OCI-LY3 (cell line): ENCODE results near the gene SLC25A33.

Source experiments
- H2AFZ ChIP-seq: fragments of 200-600, 300-600 bp; shearing (Covaris generic); 2 replicates; pipeline ENCODE4 v1.6.0; 2014; ENCODE audit warnings: antibody characterized with exemption, low read depth, low read length
- H3K27ac ChIP-seq: fragments of 200-600, 300-600 bp; sonication (generic); 2 replicates; pipeline ENCODE4 v1.5.1; 2014; ENCODE audit warnings: mild to moderate bottlenecking, low read length, moderate library complexity, mixed read lengths
- H3K27me3 ChIP-seq: fragments of 200-600, 300-600 bp; sonication (generic); 2 replicates; pipeline ENCODE4 v1.6.1; 2014; ENCODE audit warnings: low read depth, low read length, mixed read lengths
- H3K36me3 ChIP-seq: fragments of 200-600, 300-600 bp; sonication (generic); replicated peaks from 2 replicates; pipeline ENCODE3; 2014; ENCODE audit warnings: low read depth, low read length, mixed read lengths
- H3K4me1 ChIP-seq: fragments of 300-600, 200-600 bp; sonication (generic); 2 replicates; pipeline ENCODE4 v1.6.1; 2014; ENCODE audit warnings: low read length, mixed read lengths
- H3K4me2 ChIP-seq: fragments of 200-600, 300-600 bp; sonication (generic); 2 replicates; pipeline ENCODE4 v1.6.1; 2014; ENCODE audit warnings: low read length, mixed read lengths
- H3K4me3 ChIP-seq: fragments of 300-600, 200-600 bp; sonication (generic); 2 replicates; pipeline ENCODE4 v1.5.1; 2014; ENCODE audit warnings: antibody characterized with exemption, mild to moderate bottlenecking, low read length, moderate library complexity
- H3K79me2 ChIP-seq: fragments of 300-600, 200-600 bp; shearing (Covaris generic); 2 replicates; pipeline ENCODE4 v1.6.1; 2014; ENCODE audit warnings: mild to moderate bottlenecking, low read length, mixed read lengths
- H3K9ac ChIP-seq: fragments of 300-600, 200-600 bp; shearing (Covaris generic); 2 replicates; pipeline ENCODE4 v1.6.0; 2014; ENCODE audit warnings: mild to moderate bottlenecking, low read length, moderate library complexity
- H3K9me3 ChIP-seq: fragments of 200-600, 300-600 bp; shearing (Covaris generic); 2 replicates; pipeline ENCODE4 v1.6.1; 2014; ENCODE audit warnings: low read length, mixed read lengths; ENCODE audit not compliant: insufficient read depth
- H4K20me1 ChIP-seq: fragments of 200-600, 300-600 bp; sonication (generic); 2 replicates; pipeline ENCODE4 v1.6.1; 2016; ENCODE audit warnings: low read length, mixed read lengths; ENCODE audit not compliant: insufficient read depth
- CTCF ChIP-seq: fragments of 200-600, 300-600 bp; sonication (generic); IDR thresholded peaks from 2 replicates; pipeline ENCODE4 v1.5.1; 2014; ENCODE audit warnings: antibody characterized with exemption, low read length, low read depth
- EZH2phosphoT487 ChIP-seq: fragments of 200-600 bp; shearing (Covaris generic); IDR thresholded peaks from 2 replicates; pipeline ENCODE4 v1.6.1; 2018; ENCODE audit warnings: antibody characterized with exemption, mixed run types, low read depth

SLC25A33 gene

GRCh38 chr1:9494936-9495758, 44.1 kb upstream of the SLC25A33 start:
- Histone ChIP-seq H3K4me1 (peaks cover 9% of the 10 kb centered on the region), H3K9me3 (no peaks in the 10 kb centered on the region), H4K20me1 (no peaks in the 10 kb centered on the region), H3K27ac (no peak overlapping the region), H3K9ac (peak overlapping the region; percentile 64), H3K4me3 (peak overlapping the region; percentile 79), H3K27me3 (no peaks in the 10 kb centered on the region), H3K36me3 (no peaks in the 10 kb centered on the region), H3K79me2 (no peaks in the 10 kb centered on the region), H3K4me2 (peak overlapping the region; percentile 94), H2AFZ (peak overlapping the region; percentile 95)
- peak; percentile 75 for TF ChIP-seq CTCF
- no peak for TF ChIP-seq EZH2phosphoT487

DNA sequence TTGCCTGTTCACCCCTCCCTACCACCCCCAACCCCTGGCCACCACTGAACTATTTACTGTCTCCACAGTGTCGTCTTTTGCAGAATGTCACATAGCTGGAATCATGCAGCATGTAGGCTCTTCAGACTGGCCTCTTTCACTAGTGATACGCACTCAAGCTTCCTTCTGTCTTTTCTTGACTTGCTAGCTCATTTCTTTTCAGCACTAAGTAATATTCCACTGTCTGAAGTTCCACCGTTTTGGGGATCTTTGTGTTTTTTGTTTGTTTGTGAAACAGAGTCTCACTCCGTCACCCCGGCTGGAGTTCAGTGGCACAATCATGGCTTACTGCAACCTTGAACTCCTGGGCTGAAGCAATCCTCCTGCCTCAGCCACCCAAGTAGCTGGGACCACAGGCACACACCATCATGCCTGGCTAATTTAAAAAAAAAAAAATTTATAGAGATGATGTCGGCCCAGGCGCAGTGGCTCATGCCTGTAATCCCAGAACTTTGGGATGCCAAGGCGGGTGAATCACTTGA, 43.4 kb upstream of the SLC25A33 start:
- Histone ChIP-seq H3K9ac (no peak overlapping the region), H3K4me2 (peak overlapping the region; percentile 94), H2AFZ (peak overlapping the region; percentile 95)

DNA sequence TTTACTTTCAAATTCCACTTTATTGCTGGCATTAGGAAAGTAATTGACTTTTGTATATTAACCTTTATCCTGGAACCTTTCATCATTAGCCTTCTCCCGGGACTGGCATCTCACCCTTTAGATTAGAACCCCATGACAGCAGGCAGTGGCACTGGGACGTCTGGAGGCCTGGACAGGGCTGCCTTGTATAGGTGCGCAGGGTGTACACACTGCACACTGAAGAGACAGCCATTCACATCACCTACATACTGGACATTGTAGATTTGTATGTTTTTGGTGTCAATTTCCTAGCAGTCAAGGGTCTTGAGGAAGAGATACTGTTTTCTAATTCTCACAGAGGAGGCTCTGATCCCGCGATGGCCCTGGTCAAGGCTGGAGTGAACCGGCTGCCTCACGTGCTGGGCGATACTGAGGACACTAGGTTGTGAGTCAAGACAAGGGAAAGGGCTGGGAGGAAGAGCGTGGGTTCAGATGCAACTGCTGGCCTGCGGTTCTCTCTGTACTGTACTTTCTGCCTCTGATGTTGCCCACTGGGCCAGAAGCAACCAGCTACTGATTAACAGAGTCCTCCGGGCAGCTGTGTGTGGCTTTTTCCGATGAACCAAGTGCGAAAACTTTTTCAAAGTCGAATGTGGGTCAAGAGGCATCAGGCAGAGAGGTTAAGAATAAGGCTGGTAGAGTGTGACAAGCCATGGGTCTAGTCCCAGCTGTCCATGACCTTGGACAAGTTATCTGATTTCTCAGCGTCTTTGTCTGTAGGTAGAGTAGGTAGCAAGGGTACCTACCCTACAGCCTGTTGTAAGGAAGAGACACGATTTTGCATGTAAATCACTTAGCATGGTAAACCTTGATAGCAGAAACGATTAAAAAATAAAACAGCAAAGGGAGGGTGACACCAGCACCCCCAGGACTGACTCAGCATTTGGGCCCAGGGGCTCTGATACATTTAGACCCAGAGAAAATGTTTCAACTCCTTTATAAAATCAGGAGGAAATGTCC, 38.2 kb upstream of the SLC25A33 start:
- TF ChIP-seq CTCF (no peak), EZH2phosphoT487 (no peak)
- Histone ChIP-seq H3K4me3 (no peak overlapping the region), H2AFZ (peak overlapping the region; percentile 93), H3K9me3 (no peaks in the 10 kb centered on the region), H3K4me2 (peak overlapping the region; percentile 18; the same call in 1 of the 2 replicates), H3K4me1 (peaks cover 5% of the 10 kb centered on the region; the same call in 1 of the 2 replicates), H3K79me2 (no peaks in the 10 kb centered on the region), H3K27me3 (no peaks in the 10 kb centered on the region; the same call in 1 of the 2 replicates), H3K9ac (no peak overlapping the region), H3K36me3 (no peaks in the 10 kb centered on the region), H4K20me1 (no peaks in the 10 kb centered on the region), H3K27ac (no peak overlapping the region)

More for the DNA sequence above, 43.4 kb upstream of the SLC25A33 start:
- no peaks in the 10 kb centered on the region for H3K79me2 ChIP-seq
- no peaks in the 10 kb centered on the region for H3K36me3 ChIP-seq
- no peaks in the 10 kb centered on the region for H4K20me1 ChIP-seq
- H3K4me1 ChIP-seq, result peaks cover 6% of the 10 kb centered on the region
- H3K9me3 ChIP-seq, result no peaks in the 10 kb centered on the region
- TF ChIP-seq EZH2phosphoT487, result no peak
- TF ChIP-seq CTCF, result no peak
- H3K27ac ChIP-seq, result no peak overlapping the region
- no peaks in the 10 kb centered on the region; the same call in 1 of the 2 replicates for H3K27me3 ChIP-seq
- H3K4me3 ChIP-seq, result peak overlapping the region; percentile 79
